Measurements from ENCODE around the gene PRKCE.
"Not testable (repeated sequence)": the region's sequence is repeated elsewhere in the genome, so short reads cannot be mapped to it uniquely, and the experiment has no call there.

The PRKCE gene

GRCh38 chr2:45912109-45912508 is 260.6 kb downstream of the PRKCE start:
- Histone ChIP-seq H3K4me3 (ENCODE audit: low read depth, low read length) (no peak overlapping the region), H3K36me3 (replicated peaks) (no peaks in the 10 kb centered on the region), H3K27me3 (replicated peaks) (no peaks in the 10 kb centered on the region), H3K27ac (no peak overlapping the region)
- DNase-seq, result no peak
- no peak for TF ChIP-seq CTCF (IDR thresholded peaks at IDR 0.05; ENCODE audit: low read depth, low read length, missing control alignments)
- in situ Hi-C loops (cut with HindIII; ENCODE audit: low pct_ligation_motif_present, low sequenced_read_pairs), result no loop called here

DNA sequence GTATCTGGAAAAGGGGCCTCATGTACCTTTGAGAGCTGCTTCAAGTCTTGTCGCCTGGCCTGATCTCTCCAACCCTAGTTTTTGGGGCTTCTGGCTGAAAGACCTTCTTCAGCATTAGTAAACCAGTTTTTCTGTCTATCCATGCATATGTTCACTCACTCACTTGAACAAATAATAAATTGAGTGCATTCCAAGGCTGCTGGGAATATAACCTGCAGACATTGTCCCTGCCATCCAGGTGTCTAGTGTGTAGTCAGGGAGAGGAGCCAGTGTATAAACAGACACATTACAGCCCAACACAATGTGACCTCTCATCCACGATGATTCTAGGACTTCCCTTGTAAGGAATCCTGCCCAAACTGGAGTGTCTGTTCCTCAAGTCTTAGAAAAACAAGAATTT is 262.1 kb downstream of the PRKCE start:
- no peak overlapping the region for H3K4me3 ChIP-seq (ENCODE audit: low read depth, low read length)
- DNase-seq, result no peak
- H3K27ac ChIP-seq, result no peak overlapping the region
- H3K36me3 ChIP-seq (replicated peaks), result no peaks in the 10 kb centered on the region
- TF ChIP-seq CTCF (IDR thresholded peaks at IDR 0.05; ENCODE audit: low read depth, low read length, missing control alignments), result no peak
- H3K27me3 ChIP-seq (replicated peaks), result no peaks in the 10 kb centered on the region
- in situ Hi-C loops (cut with HindIII; ENCODE audit: low pct_ligation_motif_present, low sequenced_read_pairs), result no loop called here

DNA sequence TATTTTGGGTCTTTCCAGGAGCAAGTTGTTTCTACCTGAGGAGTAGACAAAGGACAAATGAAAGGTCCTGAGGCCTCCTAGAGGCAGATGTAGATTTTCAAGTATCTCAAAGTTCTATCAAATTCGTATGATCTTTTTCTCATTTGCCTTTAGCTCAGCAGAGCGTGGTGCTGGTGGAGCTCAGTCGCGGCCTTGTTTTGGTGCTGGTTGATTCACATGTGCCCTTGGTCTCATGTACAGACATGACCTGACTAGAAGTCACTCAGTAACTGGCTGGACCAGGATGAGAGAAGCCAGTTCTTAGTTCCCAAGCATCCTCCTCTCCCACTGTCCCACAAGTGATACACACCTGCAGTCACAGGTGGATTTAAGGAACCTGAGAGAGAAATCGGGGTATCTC is 264.0 kb downstream of the PRKCE start:
- no peaks in the 10 kb centered on the region for H3K27me3 ChIP-seq (replicated peaks)
- no peak overlapping the region for H3K4me3 ChIP-seq (ENCODE audit: low read depth, low read length)
- H3K36me3 ChIP-seq (replicated peaks), result no peaks in the 10 kb centered on the region
- no peak for DNase-seq
- TF ChIP-seq CTCF (IDR thresholded peaks at IDR 0.05; ENCODE audit: low read depth, low read length, missing control alignments), result no peak
- in situ Hi-C loops (cut with HindIII; ENCODE audit: low pct_ligation_motif_present, low sequenced_read_pairs), result no loop called here
- no peak overlapping the region for H3K27ac ChIP-seq

DNA sequence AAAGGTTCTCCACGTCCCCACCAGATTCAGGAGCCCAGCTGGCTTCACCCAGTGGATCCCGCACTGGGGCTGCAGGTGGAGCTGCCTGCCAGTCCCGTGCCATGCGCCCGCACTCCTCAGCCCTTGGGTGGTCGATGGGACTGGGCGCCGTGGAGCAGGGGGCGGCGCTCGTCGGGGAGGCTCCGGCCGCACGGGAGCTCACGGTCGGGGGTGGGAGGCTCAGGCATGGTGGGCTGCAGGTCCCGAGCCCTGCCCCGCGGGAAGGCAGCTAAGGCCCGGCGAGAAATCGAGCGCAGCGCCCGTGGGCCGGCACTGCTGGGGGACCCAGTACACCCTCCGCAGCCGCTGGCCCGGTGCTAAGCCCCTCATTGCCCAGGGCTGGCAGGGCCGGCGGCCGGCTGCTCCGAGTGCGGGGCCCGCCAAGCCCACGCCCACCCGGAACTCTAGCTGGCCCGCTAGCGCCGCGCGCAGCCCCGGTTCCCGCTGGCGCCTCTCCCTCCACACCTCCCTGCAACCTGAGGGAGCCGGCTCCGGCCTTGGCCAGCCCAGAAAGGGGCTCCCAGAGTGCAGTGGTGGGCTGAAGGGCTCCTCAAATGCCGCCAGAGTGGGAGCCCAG is 266.2 kb downstream of the PRKCE start:
- H3K27me3 ChIP-seq (replicated peaks); in situ Hi-C loops (cut with HindIII; ENCODE audit: low pct_ligation_motif_present, low sequenced_read_pairs); H3K27ac ChIP-seq; H3K4me3 ChIP-seq (ENCODE audit: low read depth, low read length); DNase-seq; H3K36me3 ChIP-seq (replicated peaks): not testable (repeated sequence)

DNA sequence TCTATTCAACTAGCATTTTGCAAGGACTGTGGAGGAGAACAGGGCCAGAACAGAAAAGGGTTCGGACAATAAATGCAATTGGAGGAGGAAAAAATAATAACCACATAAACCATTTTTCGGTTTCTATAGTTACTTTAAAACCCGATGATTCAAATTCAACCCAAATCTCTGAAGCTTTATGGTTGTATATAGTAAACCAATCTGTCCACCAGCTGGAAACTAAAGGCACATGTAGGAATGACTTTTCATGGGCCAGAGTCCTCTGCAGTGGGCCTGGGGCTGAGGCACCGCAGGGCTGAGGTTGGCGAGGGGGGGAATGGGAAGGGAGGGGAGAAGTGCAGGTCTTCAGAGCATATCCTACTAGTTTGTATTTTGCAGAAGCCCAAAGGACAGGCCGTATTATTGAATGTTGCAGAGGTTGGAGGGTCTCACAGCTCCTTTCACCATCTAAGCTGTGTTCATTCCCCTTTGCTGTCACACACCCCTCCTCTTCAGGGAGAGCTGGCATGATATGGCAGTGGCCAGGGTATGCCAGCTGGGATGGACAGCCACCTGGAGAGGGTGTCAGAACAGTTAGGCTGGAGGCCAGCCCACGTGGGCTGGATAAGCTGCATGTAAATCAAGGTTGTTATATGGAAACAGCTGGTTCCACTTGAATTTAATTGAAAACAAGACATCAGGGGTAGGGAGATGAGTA is 267.1 kb downstream of the PRKCE start:
- DNase-seq, result no peak
- Histone ChIP-seq H3K4me3 (ENCODE audit: low read depth, low read length) (no peak overlapping the region), H3K27ac (no peak overlapping the region), H3K27me3 (replicated peaks) (no peaks in the 10 kb centered on the region), H3K36me3 (replicated peaks) (no peaks in the 10 kb centered on the region)
- in situ Hi-C loops (cut with HindIII; ENCODE audit: low pct_ligation_motif_present, low sequenced_read_pairs), result no loop called here
- no peak for TF ChIP-seq CTCF (IDR thresholded peaks at IDR 0.05; ENCODE audit: low read depth, low read length, missing control alignments)

DNA sequence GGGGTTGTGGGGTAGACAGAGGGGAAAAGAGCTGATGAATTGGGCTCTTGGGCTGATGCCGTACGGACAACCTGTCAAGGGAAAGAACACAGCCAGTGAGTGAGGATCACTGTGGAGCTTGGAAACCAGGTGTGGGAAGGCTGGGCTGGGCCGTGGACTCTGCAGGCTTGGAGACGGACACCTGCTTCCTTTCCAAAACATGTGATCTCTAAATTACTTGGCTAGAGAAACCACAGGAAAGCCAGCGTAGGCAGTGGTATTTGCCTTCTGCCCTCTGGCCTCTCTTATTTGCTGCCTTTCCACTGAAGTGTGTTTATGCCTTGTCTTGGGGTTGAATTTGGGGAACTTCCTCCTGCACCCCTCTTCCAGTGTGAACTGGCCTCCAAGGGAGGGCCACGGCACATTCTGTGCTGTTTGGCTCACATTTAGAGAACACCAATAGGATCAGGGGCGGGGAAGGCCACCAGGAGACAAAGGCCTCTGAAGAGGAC is 267.7 kb downstream of the PRKCE start:
- Histone ChIP-seq H3K27ac (no peak overlapping the region), H3K4me3 (ENCODE audit: low read depth, low read length) (no peak overlapping the region), H3K27me3 (replicated peaks) (no peaks in the 10 kb centered on the region), H3K36me3 (replicated peaks) (no peaks in the 10 kb centered on the region)
- in situ Hi-C loops (cut with HindIII; ENCODE audit: low pct_ligation_motif_present, low sequenced_read_pairs), result no loop called here
- no peak for TF ChIP-seq CTCF (IDR thresholded peaks at IDR 0.05; ENCODE audit: low read depth, low read length, missing control alignments)
- no peak for DNase-seq
